ENCODE results near the gene MGAT3.

The MGAT3 gene

DNA sequence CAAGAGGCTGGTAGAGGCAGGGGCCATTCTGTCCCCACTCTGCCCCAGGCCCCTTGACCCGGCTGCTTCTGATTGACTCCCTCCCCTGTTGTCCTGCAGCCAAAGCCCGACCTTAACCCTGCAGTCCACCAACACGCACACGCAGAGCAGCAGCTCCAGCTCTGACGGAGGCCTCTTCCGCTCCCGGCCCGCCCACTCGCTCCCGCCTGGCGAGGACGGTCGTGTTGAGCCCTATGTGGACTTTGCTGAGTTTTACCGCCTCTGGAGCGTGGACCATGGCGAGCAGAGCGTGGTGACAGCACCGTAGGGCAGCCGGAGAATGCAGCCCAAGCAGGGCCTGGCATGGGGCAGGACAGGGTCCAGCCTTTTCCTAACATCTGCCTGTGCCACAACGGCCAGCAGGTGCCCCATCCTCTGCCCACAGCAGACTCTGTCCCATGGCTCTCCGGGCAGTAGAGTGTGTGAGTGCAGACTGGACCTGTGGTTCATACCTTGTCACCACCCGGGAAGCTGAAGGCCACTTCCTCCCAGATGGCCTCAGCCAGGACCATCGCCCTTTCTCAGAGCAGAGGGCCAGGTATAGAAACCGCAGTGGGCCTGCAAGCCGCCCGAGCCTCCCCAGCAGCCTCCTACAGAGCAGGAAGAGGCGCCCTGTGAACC, 26.8 kb upstream of the MGAT3 start:
- DNase-seq: no peak

DNA sequence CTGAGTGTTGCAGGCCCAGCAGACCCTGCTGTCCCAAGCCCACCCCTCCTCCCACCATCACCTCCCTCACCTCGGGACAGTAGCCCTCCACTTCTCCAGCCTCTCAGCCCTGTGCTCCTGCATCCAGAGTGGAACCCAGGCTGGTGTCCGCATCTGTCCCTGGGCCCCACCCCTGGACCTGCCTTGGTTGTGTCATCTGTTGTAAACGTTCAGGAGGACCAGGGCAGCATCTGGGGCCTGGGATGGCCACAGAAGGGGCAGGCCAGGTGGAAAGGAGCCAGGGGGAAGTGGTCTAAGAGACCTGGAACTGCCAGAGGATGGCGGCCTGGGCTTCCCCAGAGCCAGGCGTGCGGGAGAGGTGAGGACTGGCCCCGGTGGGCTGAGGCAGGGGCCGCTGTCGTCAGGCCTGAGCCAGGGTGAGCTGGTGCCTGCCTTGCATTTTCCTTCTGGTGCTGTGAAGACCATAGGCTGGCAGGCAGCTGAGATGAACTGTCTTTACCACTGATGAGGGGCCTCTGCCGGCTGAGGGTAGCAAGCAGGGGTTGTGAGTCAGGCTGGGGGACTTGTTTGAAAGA, 26.1 kb upstream of the MGAT3 start:
- DNase-seq: no peak

DNA sequence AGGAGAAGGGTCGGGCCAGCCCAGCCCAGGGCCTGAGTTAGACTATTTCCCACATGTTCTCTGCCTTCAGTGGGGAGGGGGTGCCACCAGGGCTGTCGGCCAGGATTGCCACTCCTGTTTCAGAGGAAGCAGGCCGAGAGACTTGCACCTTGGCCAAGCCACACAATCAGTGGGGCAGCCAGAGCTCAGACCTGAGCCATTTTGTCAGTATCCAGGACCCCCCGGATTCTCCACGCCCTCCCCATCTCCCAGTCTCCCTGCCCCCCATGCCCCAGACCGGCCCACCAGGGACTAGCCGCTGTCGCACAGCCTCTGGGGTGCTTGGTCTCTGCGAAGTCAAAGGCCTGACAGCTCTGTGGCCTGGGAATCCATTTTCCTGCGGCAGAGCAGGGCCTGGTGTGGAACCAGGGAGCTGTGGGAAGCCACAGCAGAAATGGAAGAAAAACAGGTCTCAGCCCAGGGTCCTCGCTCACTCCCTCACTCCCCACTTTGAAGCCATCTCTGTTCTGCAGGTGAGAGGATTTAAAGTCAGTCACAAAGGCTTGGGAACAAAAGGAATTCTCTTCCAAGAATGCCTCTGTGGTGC, 25.5 kb upstream of the MGAT3 start:
- no peak for DNase-seq

DNA sequence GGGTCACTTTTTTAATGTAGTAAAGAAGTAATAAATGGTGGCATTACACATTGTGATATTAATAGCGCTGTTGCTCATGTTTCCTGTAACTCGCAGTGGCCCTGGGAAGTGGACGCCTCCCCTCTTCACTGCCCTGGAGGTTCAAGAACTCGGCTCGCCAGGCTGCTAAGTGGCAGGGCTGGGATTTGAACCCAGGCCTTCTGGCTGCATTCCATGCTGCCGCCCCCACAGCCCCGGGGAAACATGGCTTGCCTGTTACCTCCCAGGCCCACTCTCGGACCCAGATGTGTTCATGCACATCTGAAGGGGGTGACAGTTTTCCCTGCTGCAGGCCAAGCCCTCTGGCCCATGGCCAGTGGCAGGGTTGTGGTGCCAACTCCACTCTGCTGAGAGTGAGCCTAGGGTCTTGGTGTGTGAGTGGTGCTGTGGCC, 25.0 kb upstream of the MGAT3 start:
- no peak for DNase-seq

DNA sequence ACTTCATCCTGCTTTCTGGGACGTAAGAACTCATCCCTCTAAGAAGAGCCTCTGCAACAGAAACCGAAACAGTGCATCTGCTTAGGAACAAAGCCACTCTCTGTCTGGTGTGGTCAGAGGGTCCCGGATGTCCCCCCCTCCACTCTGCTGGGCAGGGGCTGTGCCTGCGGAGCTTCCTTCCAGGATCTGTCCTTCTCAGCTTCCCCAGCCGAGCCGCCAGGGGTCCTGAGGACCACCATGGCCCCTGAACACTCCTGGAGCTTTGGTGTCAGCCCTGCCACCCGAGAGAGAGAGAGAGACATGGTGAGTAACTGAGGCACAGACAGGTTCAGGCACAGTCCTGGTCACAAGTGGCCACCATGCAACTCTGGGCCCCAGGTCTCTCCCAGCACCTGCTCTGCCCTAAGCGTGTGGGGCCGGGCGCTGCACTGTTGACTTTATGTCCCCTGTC, 24.4 kb upstream of the MGAT3 start:
- DNase-seq: no peak

DNA sequence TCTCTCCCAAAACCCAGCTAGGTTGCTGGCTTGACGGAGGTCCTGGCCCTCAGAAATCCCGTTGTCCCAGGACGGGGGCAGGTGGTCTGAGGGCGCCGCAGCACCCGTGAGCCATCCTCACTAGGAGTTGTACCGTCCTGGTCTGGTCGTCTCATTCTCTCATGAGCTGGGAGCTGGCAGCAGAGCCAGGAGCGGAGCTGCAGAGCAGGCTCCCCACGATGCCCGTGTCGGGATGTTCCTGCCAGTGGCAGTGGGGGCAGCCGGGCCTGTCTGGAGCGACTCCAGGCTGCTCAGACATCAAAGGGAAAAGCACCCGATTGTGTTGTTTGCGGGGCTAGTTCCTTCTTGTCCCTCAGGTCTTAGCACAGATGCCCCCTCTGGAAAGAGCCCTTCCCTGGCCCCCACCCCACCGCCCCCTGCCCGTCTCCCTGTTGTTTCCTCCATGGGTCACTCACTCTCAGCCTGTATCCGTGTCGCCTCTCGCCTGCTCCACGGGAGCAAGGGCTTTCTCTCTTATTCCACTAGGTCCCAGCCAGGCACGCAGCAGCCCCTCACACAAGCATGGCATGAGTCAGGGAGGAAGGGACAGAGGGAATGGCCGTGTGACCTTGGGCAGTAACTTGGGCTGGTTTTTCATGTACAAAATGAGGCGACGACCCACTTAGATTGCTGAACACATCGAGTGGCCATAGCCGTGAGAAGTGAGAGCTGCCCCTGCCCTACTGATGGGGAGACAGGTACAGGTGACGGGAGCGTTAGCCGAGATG, 23.2 kb upstream of the MGAT3 start:
- DNase-seq: no peak

DNA sequence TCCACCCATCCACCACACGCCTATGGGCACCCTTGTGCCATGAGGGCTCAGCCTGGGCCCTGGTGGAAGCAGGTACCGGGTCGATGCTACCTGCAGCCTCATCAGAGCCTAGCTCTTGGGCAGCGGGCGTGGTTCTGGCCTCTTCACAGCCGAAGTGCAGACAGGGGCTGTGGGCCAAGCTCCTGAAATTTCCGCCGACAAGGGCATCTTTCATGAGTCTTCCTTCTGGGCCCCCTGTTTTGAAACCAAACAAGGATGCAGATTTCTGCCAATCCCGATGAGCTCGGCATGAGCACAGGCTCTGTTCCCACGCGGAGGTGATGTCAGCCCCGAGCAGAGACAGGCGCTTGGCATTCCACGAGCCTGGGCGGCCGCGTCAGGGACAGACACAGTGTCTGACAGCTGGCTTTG, 22.6 kb upstream of the MGAT3 start:
- no peak for DNase-seq

DNA sequence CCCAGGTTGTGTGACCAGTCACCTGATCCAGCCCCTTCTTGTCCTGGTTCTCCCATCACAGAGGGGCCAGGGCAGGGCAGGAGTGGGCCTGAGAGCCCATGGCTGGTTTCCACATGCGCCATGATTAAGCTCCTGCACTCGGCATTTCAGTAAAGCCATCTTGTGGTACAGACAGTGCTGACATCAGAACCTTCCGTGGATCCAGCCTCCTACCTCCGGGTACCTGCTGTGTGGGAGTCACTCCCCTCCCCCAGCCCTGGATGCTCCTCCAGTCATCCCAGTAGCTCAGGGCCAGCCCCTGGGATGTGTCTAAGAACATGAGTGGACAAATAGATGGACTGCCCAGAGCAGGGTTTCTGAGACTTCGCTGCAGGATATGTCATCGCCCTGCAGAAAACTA, 22.1 kb upstream of the MGAT3 start:
- no peak for DNase-seq

DNA sequence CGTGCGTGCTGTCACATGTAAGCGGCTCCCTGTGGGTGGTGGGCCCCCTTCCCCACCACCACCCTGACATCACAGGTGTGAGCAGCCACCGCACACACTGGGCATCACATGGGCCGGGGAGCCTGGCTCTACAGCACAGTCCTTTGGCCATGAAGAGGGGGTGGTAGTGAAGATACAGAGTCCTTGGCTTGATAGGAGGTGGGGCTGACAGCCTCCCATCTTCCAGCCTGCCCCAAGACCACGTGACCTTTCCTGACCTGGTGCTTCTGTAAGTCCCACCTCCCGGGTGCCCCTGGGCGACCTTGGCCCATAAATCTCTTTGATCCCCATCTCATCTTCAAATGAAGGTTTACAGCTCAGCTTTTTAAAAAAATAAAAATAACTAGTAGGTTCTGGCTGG, 21.2 kb upstream of the MGAT3 start:
- no peak for DNase-seq

DNA sequence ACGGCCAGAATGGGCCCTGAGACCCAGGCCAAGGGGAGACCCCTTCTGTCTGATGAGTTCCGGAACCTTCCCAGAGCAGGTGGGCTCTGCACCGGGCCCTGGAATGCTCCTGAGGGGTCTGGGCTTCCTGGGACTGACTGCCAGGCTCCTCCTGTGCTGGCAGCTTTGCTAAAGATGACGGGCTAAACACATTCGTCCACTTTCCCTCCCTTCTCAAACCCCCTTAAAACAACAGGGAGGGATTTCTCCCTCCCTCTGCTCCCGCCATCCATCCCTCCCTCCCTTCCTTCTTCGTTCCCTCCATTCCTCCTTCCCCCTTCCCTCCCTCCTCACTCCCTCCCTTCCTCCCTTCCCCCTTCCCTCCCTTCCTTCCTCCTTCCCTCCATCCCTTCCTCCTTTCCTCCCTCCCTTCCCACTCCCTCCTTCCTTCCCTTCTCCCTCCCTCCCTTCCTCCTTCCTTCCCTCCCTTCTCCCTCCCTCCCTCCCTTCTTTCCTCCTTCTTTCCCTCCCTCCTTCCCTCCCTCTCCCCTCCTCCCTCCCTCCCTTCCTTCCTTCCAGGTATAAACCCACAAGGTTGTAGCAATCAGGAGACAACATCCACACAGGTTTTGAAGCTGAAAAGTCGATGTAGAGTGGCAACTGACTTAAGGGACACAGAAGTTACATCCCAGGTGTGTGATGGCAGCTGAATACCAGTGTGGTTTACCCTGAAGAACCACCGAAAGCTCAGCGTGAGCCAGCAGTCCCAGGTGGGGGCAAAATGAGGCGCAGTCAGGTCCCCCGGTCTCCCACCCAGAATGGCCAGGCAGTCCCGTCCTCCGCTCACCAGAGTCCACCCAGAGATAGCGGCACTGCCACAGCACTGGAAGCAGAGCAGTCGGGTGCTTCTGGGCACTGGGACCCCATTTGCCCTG, 18.8 kb upstream of the MGAT3 start:
- no peak for DNase-seq

DNA sequence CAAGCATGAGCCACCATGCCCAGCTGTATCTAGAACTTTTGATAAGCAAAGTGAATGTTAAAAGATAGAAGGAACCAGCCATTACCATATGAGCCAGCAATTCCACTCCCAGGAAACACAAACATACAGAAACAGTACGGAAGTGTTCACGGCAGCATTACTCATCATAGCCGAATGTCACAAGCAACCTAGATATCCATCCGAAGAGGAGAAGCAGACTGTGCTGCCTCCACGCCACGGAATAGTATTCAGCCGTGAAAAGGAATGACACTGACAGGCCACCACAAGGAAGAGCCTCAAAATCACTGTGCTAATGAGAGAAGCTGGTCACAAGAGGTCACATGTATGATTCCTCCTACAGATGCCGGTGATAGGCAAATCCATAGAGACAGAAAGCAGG, 17.6 kb upstream of the MGAT3 start:
- no peak for DNase-seq

DNA sequence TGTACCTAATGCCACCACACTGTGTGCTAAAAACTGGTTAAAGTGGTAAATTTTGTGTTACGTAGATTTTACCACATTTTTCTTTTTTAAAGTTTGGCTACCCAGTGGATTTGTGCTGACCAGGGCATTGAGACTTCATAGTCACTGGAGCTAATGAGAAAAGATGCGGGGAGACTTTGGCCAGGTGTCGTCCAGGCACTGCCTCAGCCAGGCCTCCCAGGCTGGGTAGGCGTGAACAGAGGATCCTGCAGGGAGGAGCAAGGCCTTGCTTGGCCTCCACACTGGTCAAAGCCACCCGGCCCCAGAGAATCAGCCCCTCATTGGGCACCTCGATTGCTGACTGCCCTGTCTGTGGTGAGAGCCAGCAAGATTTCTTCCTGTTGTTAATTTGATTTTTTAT, 13.4 kb upstream of the MGAT3 start:
- DNase-seq: no peak

DNA sequence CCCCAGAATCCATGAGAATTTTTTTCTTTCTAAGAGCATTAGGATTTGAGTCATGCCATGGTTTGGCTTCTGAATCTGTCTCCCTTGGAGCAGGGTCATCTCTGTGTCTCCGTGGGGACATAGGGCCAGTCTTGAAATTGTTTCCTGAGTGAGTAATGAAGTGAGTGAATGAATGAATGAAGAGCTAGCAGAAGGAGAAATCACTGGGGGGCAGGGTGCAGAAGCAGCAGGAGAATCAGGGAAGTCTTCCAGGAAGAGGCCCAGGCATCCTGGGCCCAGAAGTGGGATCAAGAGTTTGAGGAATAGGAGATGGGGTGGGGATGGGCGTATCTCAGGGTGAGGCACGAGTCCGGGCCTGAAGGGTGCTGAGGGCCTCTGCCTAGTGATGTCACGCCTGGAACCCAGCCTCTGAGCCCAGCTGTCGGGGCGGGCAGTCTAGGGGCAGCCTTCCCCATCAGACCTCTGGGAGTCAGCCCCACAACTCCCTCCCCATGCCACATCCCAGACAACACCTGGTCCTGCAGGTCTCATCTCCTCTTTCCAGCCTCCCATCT, 12.5 kb upstream of the MGAT3 start:
- no peak for DNase-seq

DNA sequence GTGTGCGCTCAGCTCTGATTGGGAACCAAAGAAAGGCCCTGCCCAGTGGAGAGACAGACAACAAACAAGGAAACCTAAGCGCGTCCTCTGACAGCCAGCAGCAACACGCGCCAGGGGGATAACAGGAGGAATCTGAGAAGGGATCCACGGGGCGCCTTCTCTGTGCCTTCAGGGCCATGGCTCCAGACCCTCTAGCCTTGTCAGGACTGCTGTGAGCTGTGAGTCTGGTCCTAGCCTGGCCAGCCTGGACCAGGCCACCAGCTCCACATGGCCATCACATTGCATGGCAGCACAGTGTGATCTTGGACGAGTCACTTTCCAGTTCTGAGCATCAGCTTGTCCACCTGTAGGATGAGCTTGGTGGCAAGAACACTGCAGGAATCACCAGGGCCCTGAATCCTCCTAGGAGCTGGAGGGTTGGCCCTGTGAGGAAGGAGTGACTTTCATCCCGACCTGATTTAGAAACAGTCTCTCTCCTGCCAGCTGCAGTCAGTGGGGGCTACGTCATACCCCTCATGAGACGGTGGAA, 11.8 kb upstream of the MGAT3 start:
- no peak for DNase-seq

DNA sequence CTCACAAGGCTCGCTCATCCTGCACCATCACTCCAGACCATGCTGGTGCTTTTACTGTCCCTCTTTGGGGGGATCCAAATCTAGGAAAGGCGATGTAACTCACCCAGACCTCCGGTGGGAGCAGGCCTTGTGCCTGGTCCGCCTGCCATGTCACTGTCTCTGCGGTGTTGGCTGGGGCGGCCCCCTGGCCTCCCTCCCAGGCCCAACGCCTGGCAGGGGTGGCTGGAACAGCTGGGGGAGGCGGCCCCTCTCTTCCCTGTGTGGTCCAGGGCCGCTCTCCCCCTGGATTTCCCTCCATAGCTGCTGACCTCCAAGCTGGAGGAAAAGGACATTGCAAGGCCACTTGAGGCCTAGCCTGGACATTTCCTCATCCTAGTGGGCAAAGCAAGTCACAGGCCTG, 11.1 kb upstream of the MGAT3 start:
- DNase-seq: no peak

DNA sequence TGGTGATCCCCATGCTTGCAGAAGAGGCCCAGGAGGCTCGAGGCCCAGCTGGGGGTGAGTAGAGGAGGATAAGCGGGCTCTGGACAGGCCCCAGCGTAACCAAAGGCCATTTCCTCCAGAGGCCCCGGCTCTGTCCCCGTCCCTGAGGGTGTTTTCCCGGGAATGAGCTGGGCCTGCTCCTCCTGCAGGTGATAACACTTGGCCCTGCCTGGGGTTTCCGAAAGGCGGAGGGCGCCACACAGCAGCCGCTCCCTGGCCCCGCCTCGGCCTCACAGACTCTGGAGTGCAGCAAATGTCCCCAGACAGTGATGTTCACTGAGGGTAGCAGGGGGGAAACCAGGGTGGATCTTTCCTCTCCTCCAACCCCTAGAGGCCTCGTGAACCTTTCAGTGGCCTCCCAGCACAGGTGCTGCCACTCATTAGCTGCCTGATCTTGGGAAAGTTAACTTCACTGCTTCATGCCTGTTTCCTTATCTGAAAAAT, 10.5 kb upstream of the MGAT3 start:
- no peak for DNase-seq

DNA sequence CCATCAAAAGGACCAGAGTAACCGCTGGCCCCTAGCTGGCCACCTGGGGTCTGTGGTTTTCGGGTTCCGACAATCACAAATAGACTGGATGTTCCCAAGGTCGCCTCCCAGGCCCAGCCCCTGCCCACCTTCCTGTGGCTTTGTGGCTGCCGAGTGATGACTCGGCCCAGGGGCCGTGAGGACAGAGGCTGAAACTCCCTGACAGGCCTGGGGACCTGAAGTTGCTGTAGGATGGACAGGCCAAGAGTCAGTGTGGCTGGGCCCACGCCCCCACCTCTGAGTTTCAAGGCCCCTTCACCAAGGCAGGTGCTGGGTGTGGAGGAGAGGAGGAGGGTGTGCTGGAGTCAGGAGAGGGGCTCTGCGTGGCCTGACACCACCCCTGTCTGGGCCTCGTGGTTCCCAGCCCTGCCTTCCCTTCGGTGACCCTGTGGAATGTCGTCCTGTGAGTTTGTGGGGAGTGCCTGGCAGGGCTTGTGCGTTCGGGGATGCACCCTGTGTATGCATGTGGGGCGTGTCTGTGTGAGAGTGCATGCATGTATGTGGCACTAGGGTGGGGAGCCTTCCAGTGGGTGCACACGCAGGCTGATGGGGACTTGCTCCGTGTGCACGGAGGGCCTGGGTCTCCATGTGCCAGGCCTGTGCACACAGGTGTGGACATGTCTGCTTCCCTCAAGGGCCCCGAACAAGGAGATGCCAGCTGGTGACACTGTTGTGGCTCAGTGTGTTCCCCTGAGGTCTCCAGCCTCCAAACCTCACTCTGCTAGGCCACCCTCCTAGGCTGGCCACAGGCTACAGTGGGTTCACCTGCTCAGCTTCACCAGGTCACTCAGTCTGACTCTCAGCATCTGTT, 8.4 kb upstream of the MGAT3 start:
- no peak for DNase-seq

DNA sequence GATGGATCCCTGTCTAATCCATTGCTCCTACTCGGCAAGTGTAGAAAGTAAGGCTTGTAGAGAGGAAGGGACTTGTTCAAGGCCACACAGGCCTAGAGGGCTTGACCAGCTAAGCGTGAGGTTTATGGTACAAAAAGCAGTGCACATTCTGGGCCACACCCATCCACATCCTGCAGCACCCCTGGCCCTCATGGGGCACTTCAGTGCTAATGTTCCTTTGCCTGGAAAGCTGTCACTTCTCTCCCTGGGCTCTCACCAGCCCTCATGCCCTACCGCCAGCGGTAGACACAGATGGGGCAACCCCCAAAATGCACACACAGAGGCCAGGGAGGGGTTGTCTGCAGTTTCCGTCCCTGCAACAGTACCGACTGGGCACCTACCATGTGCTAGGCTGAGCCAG, 7.1 kb upstream of the MGAT3 start:
- DNase-seq: no peak

DNA sequence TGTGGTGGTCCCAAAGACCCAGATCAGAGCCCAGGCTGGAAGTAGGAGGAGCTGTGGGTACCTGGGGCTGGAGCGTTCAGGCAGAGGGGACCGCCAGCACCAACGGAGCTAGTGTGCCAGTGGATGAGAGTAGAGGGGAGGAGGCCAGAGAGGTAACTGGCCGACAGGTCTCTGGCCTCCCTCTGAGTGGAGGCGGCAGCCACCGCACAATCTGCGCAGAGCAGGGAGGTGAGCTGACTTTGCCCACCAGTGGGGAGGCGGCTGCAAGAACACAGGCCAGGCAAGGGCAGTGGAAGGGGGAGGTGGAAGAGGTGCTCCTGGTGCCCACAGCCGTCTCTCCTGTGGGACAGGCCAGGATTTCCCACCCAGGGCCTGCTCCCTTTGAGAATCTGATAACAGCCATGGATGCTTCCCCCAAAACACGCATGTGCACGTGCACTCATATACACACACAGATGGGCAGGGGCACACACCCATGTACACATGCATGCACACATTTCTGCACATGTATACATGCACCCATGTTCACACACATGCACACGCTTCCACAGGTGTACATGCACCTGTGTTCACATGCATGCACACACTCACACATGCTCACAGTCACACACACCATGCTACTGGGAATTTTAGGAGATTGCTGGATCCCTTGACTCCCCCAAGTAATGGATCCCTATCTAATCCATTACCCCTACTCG, 6.4 kb upstream of the MGAT3 start:
- DNase-seq: no peak

DNA sequence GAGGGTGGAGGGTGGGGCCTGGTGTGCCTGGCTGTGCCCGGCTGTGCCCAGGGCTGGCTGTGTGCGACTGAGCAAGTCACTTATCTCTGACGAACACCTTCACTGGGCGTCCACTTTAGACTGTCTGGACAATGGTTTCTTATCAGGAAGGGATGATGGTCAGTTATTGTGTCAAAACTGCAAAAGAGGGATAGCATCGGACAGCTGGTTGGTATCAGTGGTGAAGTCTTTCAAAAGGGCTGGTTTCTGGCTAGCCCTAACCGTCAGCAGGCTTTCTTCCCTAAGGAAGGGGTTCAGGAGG, 4.1 kb upstream of the MGAT3 start:
- no peak for DNase-seq
